VCaP (cell line): ENCODE data around the gene APBB1.

Experiments
- H3K27ac ChIP-seq: fragments of 450-650 bp; 2 replicates; pipeline ENCODE4 v1.5.1; 2017
- TF ChIP-seq, protein P1 (sequence below): fragments of 450-650 bp; conservative IDR thresholded peaks from 2 replicates; pipeline ENCODE4 v1.5.1; 2017; ENCODE audit warnings: mild to moderate bottlenecking, moderate library complexity

Gene APBB1

DNA sequence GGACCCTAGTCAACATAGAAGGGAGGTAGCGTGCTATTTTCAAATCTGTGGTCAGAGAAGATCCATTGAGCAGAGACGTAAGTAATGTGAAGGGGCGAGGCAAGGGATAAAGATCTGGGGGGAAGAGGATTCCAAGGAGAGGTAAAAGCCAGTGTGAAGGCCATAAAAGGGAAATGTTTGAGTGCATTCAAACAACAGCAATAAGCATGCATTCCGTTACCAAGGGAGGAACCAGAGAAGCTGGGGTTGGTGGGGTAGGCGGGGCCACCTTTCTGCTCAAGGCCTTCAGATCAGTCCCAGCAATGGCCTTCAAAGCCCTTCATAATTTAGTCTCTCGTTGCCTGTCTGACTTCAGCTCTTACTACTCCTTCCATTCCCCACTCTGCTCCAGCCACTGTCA, 47.1 kb downstream of the APBB1 start:
- H3K27ac ChIP-seq = no peak overlapping the region
- TF ChIP-seq, protein P1, sequence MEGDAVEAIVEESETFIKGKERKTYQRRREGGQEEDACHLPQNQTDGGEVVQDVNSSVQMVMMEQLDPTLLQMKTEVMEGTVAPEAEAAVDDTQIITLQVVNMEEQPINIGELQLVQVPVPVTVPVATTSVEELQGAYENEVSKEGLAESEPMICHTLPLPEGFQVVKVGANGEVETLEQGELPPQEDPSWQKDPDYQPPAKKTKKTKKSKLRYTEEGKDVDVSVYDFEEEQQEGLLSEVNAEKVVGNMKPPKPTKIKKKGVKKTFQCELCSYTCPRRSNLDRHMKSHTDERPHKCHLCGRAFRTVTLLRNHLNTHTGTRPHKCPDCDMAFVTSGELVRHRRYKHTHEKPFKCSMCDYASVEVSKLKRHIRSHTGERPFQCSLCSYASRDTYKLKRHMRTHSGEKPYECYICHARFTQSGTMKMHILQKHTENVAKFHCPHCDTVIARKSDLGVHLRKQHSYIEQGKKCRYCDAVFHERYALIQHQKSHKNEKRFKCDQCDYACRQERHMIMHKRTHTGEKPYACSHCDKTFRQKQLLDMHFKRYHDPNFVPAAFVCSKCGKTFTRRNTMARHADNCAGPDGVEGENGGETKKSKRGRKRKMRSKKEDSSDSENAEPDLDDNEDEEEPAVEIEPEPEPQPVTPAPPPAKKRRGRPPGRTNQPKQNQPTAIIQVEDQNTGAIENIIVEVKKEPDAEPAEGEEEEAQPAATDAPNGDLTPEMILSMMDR = no peak

DNA sequence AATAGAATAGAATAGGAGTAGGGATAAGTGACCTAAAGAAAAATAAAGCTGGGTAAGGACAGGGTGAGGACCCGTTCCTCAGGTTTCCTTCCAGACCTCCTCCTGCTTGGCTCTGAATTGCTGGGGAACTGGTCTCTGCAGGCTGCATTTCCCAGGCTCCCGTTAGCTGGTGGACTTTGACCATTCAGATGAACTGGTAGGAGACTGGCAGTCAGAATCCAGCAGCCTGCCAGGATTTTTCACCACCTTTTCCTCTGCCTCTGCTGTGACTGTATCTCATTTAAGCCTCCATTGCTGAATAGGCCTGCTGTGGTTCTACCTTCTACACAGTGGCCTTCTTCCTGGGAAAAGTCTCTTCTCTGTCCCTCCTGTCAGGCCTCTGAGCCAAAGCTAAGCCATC, 53.2 kb downstream of the APBB1 start:
- 0 out of 2 replicates have a peak overlapping the region, but pooled peaks have one; percentile 14 for H3K27ac ChIP-seq
- TF ChIP-seq, protein P1 = no peak

- TF ChIP-seq, protein P1 = peak; percentile 94
- H3K27ac ChIP-seq = no peak overlapping the region
These were observed 55.8 kb downstream of the APBB1 start for GRCh38 chr11:6362873-6363678.

- H3K27ac ChIP-seq = no peak overlapping the region
- TF ChIP-seq, protein P1 = no peak
These were observed 56.6 kb downstream of the APBB1 start for GRCh38 chr11:6362185-6362872.

DNA sequence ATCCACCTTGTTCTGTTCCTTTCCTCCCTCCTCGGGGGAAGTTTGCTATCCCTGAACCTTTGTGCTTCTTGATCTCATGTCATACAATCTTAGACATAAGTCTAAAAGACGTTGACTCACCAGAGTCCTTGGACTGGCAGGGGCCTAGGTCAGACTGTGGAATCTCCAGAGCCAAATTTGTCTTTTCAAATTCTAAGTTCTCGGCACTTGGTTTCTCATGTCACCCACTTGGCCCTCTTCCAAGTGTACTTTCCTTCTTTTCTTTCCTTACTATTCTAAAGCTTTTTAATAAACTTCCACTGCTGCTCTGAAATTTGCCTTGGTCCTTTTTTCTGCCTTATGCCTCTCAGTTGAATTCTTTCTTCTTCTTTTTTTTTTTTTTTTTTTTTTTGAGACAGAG, 58.7 kb downstream of the APBB1 start:
- H3K27ac ChIP-seq = no peak overlapping the region
- TF ChIP-seq, protein P1 = no peak

- TF ChIP-seq, protein P1 = no peak
- H3K27ac ChIP-seq = no peak overlapping the region
These were observed 61.7 kb downstream of the APBB1 start for GRCh38 chr11:6357222-6357621.

GRCh38 chr11:6356503-6357055, 62.3 kb downstream of the APBB1 start:
- TF ChIP-seq, protein P1 = no peak
- H3K27ac ChIP-seq = no peak overlapping the region
